HL-60 (cell line): Measurements from ENCODE around the gene ALG10B.

Experiments used
- GABPA ChIP-seq: IDR thresholded peaks from 2 replicates; pipeline ENCODE4 v1.6.1; 2012; ENCODE audit warnings: low read depth
- POLR2AphosphoS5 ChIP-seq: IDR thresholded peaks from 2 replicates; pipeline ENCODE4 v1.6.1; 2012; ENCODE audit warnings: low read depth
- SPI1 ChIP-seq: IDR thresholded peaks from 2 replicates; pipeline ENCODE4 v1.6.1; 2012; ENCODE audit warnings: low read depth, mild to moderate bottlenecking, borderline replicate concordance
- TF ChIP-seq, protein P1 (sequence below): IDR thresholded peaks from one replicate; pipeline ENCODE4 v1.5.1; 2011; ENCODE audit warnings: low read length, control low read depth, inconsistent platforms; ENCODE audit not compliant: insufficient read depth
- TF ChIP-seq, protein P2 (sequence below): IDR thresholded peaks from 2 replicates; pipeline ENCODE4 v1.6.1; 2012; ENCODE audit warnings: low read depth; ENCODE audit not compliant: insufficient replicate concordance

DNA sequence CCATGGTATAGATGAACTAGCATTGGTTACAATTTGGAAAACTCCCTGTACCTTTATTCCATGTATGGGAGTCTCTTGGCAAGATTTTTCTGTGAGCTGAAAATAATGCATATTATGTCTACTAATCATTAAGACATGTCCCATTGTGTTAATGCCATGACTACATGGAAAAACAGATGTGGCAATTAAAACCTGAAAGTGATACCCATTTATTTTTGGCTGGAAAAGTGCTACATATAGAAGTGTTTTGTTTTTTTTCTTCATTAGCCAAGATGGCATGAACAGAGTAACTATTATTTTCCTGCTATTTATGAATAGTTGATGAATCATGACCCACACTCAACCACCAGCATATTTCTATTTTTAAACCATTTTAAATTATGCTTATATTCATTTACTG is 58.2 kb downstream of the ALG10B start:
- TF ChIP-seq, protein P1, sequence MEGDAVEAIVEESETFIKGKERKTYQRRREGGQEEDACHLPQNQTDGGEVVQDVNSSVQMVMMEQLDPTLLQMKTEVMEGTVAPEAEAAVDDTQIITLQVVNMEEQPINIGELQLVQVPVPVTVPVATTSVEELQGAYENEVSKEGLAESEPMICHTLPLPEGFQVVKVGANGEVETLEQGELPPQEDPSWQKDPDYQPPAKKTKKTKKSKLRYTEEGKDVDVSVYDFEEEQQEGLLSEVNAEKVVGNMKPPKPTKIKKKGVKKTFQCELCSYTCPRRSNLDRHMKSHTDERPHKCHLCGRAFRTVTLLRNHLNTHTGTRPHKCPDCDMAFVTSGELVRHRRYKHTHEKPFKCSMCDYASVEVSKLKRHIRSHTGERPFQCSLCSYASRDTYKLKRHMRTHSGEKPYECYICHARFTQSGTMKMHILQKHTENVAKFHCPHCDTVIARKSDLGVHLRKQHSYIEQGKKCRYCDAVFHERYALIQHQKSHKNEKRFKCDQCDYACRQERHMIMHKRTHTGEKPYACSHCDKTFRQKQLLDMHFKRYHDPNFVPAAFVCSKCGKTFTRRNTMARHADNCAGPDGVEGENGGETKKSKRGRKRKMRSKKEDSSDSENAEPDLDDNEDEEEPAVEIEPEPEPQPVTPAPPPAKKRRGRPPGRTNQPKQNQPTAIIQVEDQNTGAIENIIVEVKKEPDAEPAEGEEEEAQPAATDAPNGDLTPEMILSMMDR = no peak
- TF ChIP-seq POLR2AphosphoS5 = no peak
- TF ChIP-seq, protein P2, sequence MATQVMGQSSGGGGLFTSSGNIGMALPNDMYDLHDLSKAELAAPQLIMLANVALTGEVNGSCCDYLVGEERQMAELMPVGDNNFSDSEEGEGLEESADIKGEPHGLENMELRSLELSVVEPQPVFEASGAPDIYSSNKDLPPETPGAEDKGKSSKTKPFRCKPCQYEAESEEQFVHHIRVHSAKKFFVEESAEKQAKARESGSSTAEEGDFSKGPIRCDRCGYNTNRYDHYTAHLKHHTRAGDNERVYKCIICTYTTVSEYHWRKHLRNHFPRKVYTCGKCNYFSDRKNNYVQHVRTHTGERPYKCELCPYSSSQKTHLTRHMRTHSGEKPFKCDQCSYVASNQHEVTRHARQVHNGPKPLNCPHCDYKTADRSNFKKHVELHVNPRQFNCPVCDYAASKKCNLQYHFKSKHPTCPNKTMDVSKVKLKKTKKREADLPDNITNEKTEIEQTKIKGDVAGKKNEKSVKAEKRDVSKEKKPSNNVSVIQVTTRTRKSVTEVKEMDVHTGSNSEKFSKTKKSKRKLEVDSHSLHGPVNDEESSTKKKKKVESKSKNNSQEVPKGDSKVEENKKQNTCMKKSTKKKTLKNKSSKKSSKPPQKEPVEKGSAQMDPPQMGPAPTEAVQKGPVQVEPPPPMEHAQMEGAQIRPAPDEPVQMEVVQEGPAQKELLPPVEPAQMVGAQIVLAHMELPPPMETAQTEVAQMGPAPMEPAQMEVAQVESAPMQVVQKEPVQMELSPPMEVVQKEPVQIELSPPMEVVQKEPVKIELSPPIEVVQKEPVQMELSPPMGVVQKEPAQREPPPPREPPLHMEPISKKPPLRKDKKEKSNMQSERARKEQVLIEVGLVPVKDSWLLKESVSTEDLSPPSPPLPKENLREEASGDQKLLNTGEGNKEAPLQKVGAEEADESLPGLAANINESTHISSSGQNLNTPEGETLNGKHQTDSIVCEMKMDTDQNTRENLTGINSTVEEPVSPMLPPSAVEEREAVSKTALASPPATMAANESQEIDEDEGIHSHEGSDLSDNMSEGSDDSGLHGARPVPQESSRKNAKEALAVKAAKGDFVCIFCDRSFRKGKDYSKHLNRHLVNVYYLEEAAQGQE = no peak
- TF ChIP-seq GABPA = no peak
- no peak for TF ChIP-seq SPI1
